SK-N-MC (cell line): ENCODE data around the gene LIG4.
"Not testable (repeated sequence)": the region's sequence is repeated elsewhere in the genome, so short reads cannot be mapped to it uniquely, and the experiment has no call there.

Source experiments
- DNase-seq: peaks from one replicate; pipeline ENCODE4 v3.0.0-alpha.2; 2011; ENCODE audit warnings: low read depth, low spot score
- H3K27ac ChIP-seq: fragments of 200-600 bp; sonication (generic); 2 replicates; pipeline ENCODE4 v1.5.1; 2016; ENCODE audit warnings: mixed run types
- H3K36me3 ChIP-seq: fragments of 200-600 bp; sonication (generic); 2 replicates; pipeline ENCODE4 v1.6.1; 2017; ENCODE audit warnings: antibody characterized with exemption, low read length, mixed read lengths; ENCODE audit not compliant: insufficient read depth
- H3K4me3 ChIP-seq: fragments of 200-600 bp; sonication (generic); 2 replicates; pipeline ENCODE4 v1.5.1; 2016
- H3K9ac ChIP-seq: fragments of 200-600 bp; sonication (generic); 2 replicates; pipeline ENCODE4 v1.8.0; 2017; ENCODE audit warnings: mixed run types, mixed read lengths; ENCODE audit not compliant: insufficient read length
- H3K9me3 ChIP-seq: fragments of 200-600 bp; sonication (generic); 2 replicates; pipeline ENCODE4 v1.6.1; 2017; ENCODE audit warnings: low read depth, mild to moderate bottlenecking, antibody characterized with exemption, low read length, moderate library complexity, mixed read lengths
- EZH2 ChIP-seq: fragments of 200-600 bp; sonication (generic); IDR thresholded peaks from one replicate; pipeline ENCODE4 v1.6.1; 2017; ENCODE audit warnings: antibody characterized with exemption
- FOXP2 ChIP-seq: optimal IDR thresholded peaks from 2 replicates; pipeline ENCODE3; 2011; ENCODE audit warnings: mild to moderate bottlenecking, moderate library complexity; ENCODE audit not compliant: insufficient read depth; ENCODE audit errors: extremely low read length, control extremely low read depth
- POLR2AphosphoS5 ChIP-seq: IDR thresholded peaks from 2 replicates; pipeline ENCODE4 v1.6.1; 2012; ENCODE audit warnings: mild to moderate bottlenecking, low read depth, low read length, borderline replicate concordance

The LIG4 gene

GRCh38 chr13:108223687-108224503 lies 8.6 kb upstream of the LIG4 start:
- Histone ChIP-seq H3K9ac (no peak overlapping the region), H3K36me3 (peaks cover 6% of the 10 kb centered on the region; the same call in 1 of the 2 replicates), H3K9me3 (no peaks in the 10 kb centered on the region), H3K4me3 (no peak overlapping the region), H3K27ac (0 out of 2 replicates have a peak overlapping the region, but pooled peaks have one; percentile 10)
- no peak for DNase-seq
- no peak for TF ChIP-seq EZH2
- TF ChIP-seq FOXP2: no peak
- no peak for TF ChIP-seq POLR2AphosphoS5

GRCh38 chr13:108220041-108220440 lies 4.7 kb upstream of the LIG4 start:
- DNase-seq: no peak
- Histone ChIP-seq H3K9ac (peak overlapping the region; percentile 94), H3K9me3 (no peaks in the 10 kb centered on the region), H3K36me3 (0 out of 2 replicates have a peak, but pooled peaks cover 5% of the 10 kb centered on the region), H3K4me3 (peak overlapping the region; percentile 98), H3K27ac (no peak overlapping the region)
- TF ChIP-seq EZH2: no peak
- no peak for TF ChIP-seq FOXP2
- no peak for TF ChIP-seq POLR2AphosphoS5

GRCh38 chr13:108218044-108218974 lies 3.0 kb upstream of the LIG4 start, which contains the start of gene ABHD13:
ABHD13 (plus strand) TSS chr13:108218392; CDS start chr13:108229219, 10,827 bp downstream.
- Histone ChIP-seq H3K36me3 (0 out of 2 replicates have a peak, but pooled peaks cover 5% of the 10 kb centered on the region), H3K4me3 (peak within 1 kb of the TSS; percentile 98), H3K9me3 (no peaks in the 10 kb centered on the region), H3K27ac (peak within 1 kb of the TSS; percentile 76), H3K9ac (peak within 1 kb of the TSS; percentile 94)
- peak; percentile 68 for DNase-seq
- TF ChIP-seq EZH2: no peak
- TF ChIP-seq POLR2AphosphoS5: peak; percentile 80

GRCh38 chr13:108217307-108218043 lies 2.1 kb upstream of the LIG4 start:
- Histone ChIP-seq H3K27ac (peak overlapping the region; percentile 76), H3K9ac (peak overlapping the region; percentile 94), H3K4me3 (peak overlapping the region; percentile 98)
- H3K36me3 ChIP-seq, H3K9me3 ChIP-seq, DNase-seq: not testable (repeated sequence)

- Histone ChIP-seq H3K9ac (no peak overlapping the region), H3K27ac (no peak overlapping the region), H3K9me3 (no peaks in the 10 kb centered on the region), H3K4me3 (peak overlapping the region; percentile 50), H3K36me3 (peaks cover 15% of the 10 kb centered on the region)
- no peak for DNase-seq
- TF ChIP-seq FOXP2 (no peak), POLR2AphosphoS5 (no peak), EZH2 (no peak)
Measured at GRCh38 chr13:108214441-108215271, 680 bp downstream of the LIG4 start.

- Histone ChIP-seq H3K9ac (no peak overlapping the region), H3K9me3 (no peaks in the 10 kb centered on the region), H3K27ac (no peak overlapping the region), H3K4me3 (peak overlapping the region; percentile 50), H3K36me3 (peaks cover 23% of the 10 kb centered on the region)
- TF ChIP-seq POLR2AphosphoS5 (no peak), EZH2 (no peak), FOXP2 (no peak)
- DNase-seq: no peak
Measured at GRCh38 chr13:108213946-108214345, 1.4 kb downstream of the LIG4 start.

DNA sequence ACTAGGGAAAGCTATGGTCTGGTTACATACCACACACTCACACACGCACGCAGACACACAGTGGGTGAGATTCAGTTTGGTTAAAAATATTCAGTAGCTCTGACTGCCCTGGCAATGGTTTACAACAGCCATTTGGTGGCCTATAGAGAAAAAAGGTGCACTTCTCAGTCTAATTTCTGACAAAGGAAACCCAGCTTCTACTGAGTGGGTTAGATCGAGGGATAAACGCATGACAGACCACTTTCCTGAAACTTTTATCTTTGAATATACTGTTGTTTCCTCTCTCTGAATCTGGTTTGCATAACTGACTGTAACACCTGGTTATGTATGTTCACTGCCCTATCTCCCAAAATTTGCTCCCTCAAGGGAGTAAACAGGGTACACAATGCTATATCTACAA lies 2.5 kb downstream of the LIG4 start:
- H3K27ac ChIP-seq: no peak overlapping the region
- no peak overlapping the region for H3K4me3 ChIP-seq
- H3K36me3 ChIP-seq: peaks cover 23% of the 10 kb centered on the region
- no peak for TF ChIP-seq POLR2AphosphoS5
- TF ChIP-seq EZH2: no peak
- TF ChIP-seq FOXP2: no peak
- DNase-seq: no peak
- no peak overlapping the region for H3K9ac ChIP-seq
- no peaks in the 10 kb centered on the region for H3K9me3 ChIP-seq
